ENCODE measurements around the gene ZC3H12D.
A peak's percentile ranks its signal among the peaks of the same experiment; 100 is the strongest.
"Not testable (repeated sequence)": the region's sequence is repeated elsewhere in the genome, so short reads cannot be mapped to it uniquely, and the experiment has no call there.

ZC3H12D gene

DNA sequence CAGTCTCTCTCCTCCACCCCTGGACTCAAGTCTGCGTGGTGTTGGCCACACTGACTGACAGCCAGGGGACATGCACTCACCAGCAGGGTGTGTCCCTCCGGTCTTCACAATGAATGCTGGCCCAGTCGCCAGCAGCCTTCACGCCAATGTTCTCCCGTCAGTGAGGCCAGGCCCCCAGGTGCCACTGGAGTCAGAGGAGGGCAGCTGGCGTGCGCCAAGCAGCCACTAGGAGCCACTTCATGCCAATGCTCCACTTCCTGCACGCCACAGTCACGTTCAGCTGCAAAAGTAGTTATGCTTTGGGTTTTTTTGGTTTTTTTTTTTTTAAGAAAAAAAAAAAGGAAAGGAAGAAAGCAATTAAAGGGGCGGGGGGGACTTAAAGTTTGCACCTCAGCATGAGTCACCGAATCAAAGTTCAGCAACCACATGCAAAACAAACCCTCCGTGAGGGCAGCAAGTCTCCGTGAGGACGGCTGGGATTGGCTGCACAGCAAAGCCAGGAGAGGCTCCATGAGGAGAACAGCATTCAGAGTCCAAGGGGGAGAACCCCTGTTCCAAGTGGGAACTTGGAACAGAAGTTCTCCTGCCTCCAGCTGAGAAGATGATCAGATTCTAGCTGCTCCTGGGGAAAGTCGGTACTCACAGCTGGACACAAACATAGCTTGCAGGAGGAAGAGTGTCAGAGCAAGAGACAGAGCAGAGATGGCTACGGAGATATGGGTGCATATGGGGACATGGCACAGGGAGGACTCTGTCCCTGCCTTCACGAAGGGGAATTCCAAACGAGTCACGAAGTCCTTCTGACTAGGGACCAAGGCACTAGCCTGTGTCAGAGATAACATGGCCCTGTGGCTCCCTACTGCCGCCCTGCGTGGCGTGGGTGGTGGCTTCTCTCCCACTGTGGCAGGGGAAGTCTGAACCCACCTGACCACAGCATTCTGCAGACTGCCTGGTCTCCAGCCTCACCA, at the start of gene ZC3H12D:
ZC3H12D (minus strand) TSS at position 282 of the 968 bp plus-strand sequence. CDS start 10,471 bp downstream, outside the sequence.
- peak; percentile 90 for DNase-seq

DNA sequence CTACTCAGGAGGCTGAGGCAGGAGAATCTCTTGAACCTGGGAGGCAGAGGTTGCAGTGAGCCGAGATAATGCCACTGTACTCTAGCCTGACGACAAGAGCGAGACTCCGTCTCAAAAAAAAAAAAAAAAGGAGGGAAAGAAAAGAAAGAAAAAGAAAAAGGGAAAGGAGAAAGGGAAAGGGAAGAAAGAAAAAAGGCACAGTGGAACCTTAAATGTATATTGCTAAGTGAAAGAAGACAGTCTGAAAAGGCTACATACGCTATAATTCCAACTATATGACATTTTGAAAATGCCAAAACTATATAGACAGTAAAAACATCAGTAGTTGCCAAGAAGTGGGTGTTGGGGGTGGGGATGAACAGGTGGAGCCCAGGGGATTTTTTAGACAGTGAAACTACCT, 44.8 kb upstream of the ZC3H12D start:
- no peak for DNase-seq

- DNase-seq, result no peak
These were observed 30.7 kb upstream of the ZC3H12D start for GRCh38 chr6:149515494-149515893.

- DNase-seq, result no peak
These were observed 29.1 kb upstream of the ZC3H12D start for GRCh38 chr6:149513915-149514314.

DNA sequence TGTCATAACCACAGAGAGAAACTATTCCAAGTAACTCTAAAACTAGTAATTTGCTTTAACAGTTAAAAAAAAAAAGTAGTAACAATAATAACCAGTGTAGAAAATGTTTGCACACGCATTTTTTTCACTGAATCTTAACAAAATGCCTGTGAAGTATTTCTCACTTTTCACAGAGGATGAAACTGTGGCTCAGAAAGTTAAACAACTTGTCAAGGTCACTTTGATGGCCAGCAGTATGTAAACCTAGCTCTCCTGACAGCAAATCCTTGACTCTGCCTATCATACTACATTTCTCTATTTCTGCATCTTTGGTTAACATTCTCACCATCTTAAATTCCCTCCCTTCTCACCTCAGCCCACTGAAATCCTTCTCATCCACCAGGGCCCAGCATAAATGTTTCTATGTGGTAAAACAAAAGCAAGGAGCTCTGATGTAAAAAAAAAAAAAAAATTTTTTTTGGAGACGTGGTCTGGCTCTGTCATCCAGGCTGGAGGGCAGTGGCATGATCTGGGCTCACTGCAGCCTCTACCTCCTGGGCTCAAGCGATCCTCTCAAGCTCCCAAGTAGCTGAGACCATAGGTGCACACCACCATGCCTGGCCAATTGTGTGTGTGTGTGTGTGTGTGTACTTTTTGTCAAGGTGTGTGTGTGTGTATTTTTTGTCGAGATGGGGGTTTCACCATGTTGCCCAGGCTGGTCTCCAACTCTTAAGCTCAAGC, 26.1 kb upstream of the ZC3H12D start:
- DNase-seq, result no peak

GRCh38 chr6:149508485-149508884, 23.7 kb upstream of the ZC3H12D start:
- peak; percentile 86 for DNase-seq

DNA sequence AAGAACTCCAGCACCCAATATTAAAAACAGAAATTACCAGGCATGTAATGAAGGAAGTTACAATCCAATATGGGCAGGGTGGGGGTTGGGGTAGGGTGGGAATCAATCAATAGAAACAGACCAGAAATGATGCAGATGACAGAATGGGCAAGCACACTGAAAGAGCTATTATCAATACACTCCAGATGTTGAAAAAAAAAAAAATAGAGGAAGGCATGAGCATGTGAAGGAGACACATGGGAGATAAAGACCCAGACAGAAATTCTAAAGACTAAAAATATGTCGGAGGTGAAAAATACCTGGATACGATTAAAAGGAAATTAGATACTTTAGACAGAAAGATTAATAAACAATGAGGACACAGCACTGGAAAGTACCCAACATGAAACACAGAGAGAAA, 19.1 kb upstream of the ZC3H12D start:
- no peak for DNase-seq

DNA sequence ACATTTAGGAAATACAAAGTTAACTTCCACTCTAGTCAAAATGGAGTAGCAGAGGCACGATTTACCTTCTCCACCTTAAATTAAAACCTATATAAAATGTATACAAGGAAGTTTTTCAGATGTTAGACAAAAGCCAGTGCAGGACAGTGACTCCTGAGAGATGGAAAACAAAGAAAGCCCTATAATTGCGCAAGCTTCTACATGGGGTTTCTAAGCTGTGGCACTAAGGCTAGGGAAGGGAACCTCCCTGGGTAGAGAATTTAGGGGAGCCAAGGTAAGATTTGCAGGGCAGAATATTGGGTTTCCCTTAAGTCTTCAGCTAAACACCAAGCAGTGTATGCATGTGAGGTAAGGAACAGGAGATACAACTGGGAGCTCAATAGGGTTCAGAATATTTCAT, 18.5 kb upstream of the ZC3H12D start:
- no peak for DNase-seq

GRCh38 chr6:149501768-149502167, 17.0 kb upstream of the ZC3H12D start:
- no peak for DNase-seq

GRCh38 chr6:149501201-149501600, 16.4 kb upstream of the ZC3H12D start:
- no peak for DNase-seq

DNA sequence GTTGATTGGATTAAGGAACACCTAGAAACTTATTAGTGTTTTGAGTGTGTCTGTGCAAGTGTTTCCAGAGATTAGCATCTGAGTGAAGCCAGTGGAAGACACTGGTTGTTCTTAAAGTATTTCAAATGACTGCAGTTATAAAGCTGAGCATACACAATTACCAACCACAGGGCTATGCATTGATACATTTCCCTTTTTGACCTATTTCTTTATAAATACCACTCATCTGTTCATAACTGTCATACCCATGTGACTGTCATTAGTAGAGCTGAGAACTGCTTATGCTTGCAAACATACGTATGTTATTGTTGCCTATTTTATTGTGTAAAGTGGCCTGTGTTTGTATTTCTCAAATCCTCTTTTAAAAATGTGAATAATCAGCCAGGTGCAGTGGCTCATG, 15.3 kb upstream of the ZC3H12D start:
- DNase-seq, result no peak

GRCh38 chr6:149499066-149499465, 14.3 kb upstream of the ZC3H12D start:
- no peak for DNase-seq

- no peak for DNase-seq
These were observed 12.6 kb upstream of the ZC3H12D start for GRCh38 chr6:149497365-149497764.

GRCh38 chr6:149496597-149496996, 11.8 kb upstream of the ZC3H12D start:
- DNase-seq, result peak; percentile 58

DNA sequence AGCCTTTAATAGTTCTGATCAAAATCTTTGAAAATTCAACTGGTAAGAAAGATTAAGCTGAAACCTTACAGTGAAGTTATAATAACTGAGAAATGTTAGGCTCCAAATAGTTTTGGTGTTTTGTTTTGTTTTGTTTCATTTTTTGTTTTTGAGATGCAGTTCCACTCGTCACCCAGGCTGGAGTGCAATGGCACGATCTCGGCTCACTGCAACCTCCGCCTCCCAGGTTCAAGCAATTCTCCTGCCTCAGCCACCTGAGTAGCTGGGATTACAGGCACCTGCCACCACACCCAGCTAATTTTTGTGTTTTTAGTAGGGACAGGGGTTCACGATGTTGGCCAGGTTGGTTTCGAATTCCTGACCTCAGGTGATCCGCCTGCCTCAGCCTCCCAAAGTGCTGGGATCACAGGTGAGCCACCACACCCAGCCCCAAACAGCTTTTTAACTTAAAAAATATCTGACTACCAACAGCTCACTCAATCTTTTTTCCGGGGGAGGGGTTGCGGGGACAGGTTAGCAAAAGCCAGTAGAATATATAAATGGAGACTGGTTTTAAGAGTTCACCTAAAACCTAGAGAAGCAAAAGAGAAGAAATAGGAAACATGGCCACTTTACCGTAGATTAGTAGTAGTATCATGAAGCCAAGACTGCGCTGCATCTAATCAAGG, 10.7 kb upstream of the ZC3H12D start:
- DNase-seq, result not testable (repeated sequence)

- DNase-seq, result peak; percentile 93
These were observed 10.0 kb upstream of the ZC3H12D start for GRCh38 chr6:149494810-149495209.

DNA sequence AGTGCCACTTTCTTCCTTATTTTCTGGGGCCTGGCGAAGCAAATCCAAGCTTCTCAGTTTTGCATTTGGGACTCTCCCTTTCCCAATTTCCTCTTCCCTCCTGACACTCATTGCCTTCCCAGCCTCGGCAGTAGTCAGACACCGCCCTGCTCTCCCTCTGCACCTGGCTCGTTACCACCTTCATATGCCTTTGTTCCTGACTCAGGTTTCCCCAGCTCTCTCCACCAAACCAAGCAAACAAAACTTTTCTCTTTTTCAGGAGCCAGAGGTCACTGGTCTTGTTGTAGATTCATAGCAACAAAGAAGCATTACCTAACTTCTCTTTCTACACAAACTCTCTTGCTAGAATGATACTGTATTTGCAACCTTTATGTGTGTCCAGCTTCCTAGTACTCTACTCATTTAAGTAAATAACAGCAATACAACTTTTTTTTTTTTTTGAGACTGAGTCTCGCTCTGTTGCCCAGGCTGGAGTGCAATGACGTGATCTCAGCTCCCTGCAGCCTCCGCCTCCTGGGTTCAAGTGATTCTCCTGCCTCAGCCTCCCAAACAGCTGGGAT, 9.0 kb upstream of the ZC3H12D start:
- DNase-seq, result no peak

GRCh38 chr6:149492798-149493343, 8.1 kb upstream of the ZC3H12D start:
- no peak for DNase-seq

GRCh38 chr6:149489967-149490366, 5.2 kb upstream of the ZC3H12D start:
- no peak for DNase-seq

DNA sequence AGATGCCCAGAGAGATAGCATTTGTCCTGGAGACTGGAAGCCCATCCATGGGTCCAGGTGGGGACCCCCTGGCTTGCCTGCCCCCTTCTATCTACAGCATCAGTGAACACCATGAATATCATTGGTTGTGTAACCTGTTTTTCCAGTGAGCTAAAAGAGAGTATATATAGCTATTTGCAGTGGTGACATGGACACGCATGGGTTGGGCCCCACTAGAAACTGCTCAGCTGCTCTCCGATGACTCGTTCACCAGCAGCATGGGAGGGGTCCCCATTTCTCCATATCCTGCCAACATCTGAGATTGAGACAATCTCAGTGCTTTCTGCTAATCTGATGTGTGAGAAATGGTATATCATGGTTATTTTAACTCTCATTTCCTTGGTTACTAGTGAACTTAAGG, 4.0 kb upstream of the ZC3H12D start:
- no peak for DNase-seq

DNA sequence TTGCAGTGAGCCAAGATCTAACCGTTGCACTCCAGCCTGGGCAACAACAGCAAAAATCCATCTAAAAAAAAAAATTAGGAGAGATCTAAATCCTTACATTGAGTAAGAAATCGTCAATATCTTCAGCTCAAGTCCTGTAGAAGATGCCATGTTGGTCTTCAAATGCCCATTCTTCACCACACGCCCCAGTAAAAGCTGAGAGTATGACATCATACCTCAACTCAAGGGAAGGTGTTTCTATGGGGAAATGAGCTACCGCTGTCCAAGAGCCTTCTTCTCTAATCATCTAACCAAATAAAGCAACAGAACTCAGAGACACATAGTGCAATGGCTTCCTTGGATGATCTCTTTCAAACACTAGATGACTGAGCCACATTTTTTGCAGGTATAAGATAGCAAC, 2.5 kb upstream of the ZC3H12D start:
- no peak for DNase-seq

DNA sequence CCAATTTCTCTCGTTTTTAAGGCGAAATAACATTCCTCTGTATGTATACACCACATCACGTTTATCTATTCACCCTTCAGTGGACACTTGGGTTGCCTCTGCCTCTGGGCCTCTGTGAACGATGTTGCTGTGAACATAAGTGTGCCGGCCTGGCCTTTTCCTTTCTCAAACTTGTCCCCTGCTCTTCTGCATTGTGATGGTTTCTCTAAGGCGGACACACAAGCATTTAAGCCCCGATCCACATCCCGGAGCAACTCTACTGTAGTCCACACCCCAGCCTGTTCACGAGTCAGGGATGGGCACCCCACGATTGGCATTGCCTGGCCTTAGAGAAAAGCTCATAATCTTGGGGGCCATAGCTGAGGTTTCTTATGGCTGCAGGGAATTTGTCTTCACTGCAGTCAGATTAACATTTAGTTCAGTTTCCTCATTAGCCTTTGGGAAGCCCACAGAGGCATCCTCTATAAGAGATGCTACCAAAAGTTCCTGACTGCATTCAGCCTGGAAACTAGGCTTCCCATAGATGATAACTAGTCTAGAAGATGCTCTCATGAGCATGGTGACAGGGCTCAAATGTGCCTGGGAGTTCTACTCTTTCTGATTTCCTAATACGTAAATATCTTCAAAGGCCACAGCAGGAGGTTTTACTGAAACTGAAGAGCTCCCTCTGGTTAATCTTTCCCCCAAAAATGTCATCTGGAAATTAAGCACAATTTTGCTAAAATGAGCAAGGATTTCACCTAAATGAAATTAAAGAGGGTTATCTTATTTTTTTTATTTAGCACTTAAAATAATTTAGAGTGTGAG, 762 bp downstream of the ZC3H12D start:
- DNase-seq, result no peak

Data from activated CD4-positive, alpha-beta T cell treated with anti-CD3 and anti-CD28 coated beads, Interleukin-2, amount 50 U/mL, for 16 hours (primary cell).